Left hindlimb (tissue), 1 donor: ENCODE results near the gene WFDC12.

Experiments
- DNase-seq: peaks from one replicate; pipeline ENCODE4 v3.0.0-alpha.2; 2018

The WFDC12 gene

GRCh38 chr20:45114465-45115385 lies 9.5 kb downstream of the WFDC12 start, which contains the start of gene WFDC5:
Gene WFDC5 (minus strand): TSS chr20:45115174. CDS start chr20:45115083, 91 bp downstream.
- no peak for DNase-seq

GRCh38 chr20:45113865-45114264 lies 10.4 kb downstream of the WFDC12 start:
- no peak for DNase-seq

GRCh38 chr20:45112754-45113153 lies 11.5 kb downstream of the WFDC12 start:
- DNase-seq, result no peak

- no peak for DNase-seq
Observed at GRCh38 chr20:45111799-45112471, 12.3 kb downstream of the WFDC12 start.

- DNase-seq, result no peak
Observed at GRCh38 chr20:45111285-45111684, 13.0 kb downstream of the WFDC12 start.

- DNase-seq, result no peak
Observed at GRCh38 chr20:45110301-45110700, 14.0 kb downstream of the WFDC12 start.

GRCh38 chr20:45109634-45110033 lies 14.6 kb downstream of the WFDC12 start:
- DNase-seq, result no peak

- DNase-seq, result no peak
Observed at GRCh38 chr20:45105317-45105716, 18.9 kb downstream of the WFDC12 start.

- DNase-seq, result no peak
Observed at GRCh38 chr20:45104786-45105185, 19.5 kb downstream of the WFDC12 start.

- DNase-seq, result no peak
Observed at GRCh38 chr20:45103072-45103471, 21.2 kb downstream of the WFDC12 start.

GRCh38 chr20:45101333-45101850 lies 22.9 kb downstream of the WFDC12 start:
- no peak for DNase-seq

GRCh38 chr20:45100563-45101245 lies 23.6 kb downstream of the WFDC12 start, which contains the start of gene KCNS1:
Gene KCNS1 (minus strand): TSS chr20:45101127. CDS start chr20:45099236, 1,891 bp downstream.
- DNase-seq, result peak; percentile 44

GRCh38 chr20:45098103-45098773 lies 26.0 kb downstream of the WFDC12 start:
- DNase-seq, result no peak

GRCh38 chr20:45097485-45098102 lies 26.7 kb downstream of the WFDC12 start:
- no peak for DNase-seq

GRCh38 chr20:45096781-45097180 lies 27.5 kb downstream of the WFDC12 start:
- DNase-seq, result no peak

- peak; percentile 73 for DNase-seq
Observed at GRCh38 chr20:45095805-45096238, 28.4 kb downstream of the WFDC12 start.

GRCh38 chr20:45094864-45095574 lies 29.2 kb downstream of the WFDC12 start:
- DNase-seq, result no peak

- no peak for DNase-seq
Observed at GRCh38 chr20:45094201-45094600, 30.1 kb downstream of the WFDC12 start.

GRCh38 chr20:45092898-45093297 lies 31.4 kb downstream of the WFDC12 start:
- no peak for DNase-seq

- no peak for DNase-seq
Observed at GRCh38 chr20:45091366-45091765, 32.9 kb downstream of the WFDC12 start.

- no peak for DNase-seq
Observed at GRCh38 chr20:45090481-45090880, 33.8 kb downstream of the WFDC12 start.
